Stimulated activated naive CD4-positive, alpha-beta T cell treated with Interleukin-2 at 50 U/mL for 16 hours (primary cell): ENCODE results near the gene CMIP.

Source experiments
- DNase-seq: peaks from one replicate; lab custom pipeline; 2025; lab: John Stamatoyannopoulos, UW

The CMIP gene

GRCh38 chr16:81705261-81705660 lies 260.7 kb downstream of the CMIP start:
- DNase-seq, result no peak

- DNase-seq, result no peak
Observed at GRCh38 chr16:81706327-81707295, 262.0 kb downstream of the CMIP start.

DNA sequence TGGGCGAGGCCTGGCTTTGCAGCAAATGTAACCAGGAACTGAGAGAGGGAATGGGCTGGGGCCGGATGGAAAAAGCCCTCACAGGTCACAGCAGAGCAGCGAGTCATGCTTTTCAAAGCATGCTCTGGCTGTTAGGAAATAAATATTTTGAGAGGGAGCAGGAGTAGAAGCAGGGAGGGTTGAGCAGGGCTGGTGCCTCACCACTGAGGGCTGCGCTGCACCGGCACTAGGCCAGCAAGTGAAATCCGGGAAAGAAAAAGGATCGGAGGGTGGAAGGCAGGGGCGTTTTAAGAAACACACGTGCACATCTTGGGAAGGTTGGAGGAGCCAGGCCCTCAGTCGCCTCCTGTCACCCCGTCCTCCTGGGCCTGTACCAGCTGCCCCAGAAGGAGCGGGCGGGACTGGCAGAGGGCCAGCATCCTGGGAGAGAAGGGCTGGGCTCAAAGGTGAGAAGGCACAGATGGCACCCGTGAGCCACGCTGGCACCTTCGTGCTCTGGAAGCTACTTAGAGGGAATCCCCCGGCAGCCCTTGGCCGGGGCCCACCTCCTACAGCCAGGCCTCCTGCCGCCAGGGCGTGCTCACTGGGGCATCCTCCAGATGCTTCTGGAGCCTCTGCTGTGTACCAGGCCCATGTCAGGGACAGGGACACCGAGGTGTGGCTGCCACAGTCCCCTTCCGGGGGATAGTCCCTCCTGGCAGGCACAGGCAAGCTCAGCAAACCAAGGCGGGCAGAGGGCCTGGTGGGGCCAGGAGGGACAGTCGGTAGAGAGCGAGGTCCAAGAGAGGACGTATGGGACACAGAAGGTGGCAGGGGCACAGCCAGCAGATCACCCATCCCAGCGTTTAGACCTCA lies 263.0 kb downstream of the CMIP start:
- DNase-seq, result no peak

GRCh38 chr16:81708266-81709015 lies 263.8 kb downstream of the CMIP start:
- no peak for DNase-seq

GRCh38 chr16:81709016-81709900 lies 264.6 kb downstream of the CMIP start:
- DNase-seq, result no peak

GRCh38 chr16:81710044-81710443 lies 265.4 kb downstream of the CMIP start:
- DNase-seq, result no peak

- DNase-seq, result no peak
Observed at GRCh38 chr16:81710596-81710995, 266.0 kb downstream of the CMIP start.

DNA sequence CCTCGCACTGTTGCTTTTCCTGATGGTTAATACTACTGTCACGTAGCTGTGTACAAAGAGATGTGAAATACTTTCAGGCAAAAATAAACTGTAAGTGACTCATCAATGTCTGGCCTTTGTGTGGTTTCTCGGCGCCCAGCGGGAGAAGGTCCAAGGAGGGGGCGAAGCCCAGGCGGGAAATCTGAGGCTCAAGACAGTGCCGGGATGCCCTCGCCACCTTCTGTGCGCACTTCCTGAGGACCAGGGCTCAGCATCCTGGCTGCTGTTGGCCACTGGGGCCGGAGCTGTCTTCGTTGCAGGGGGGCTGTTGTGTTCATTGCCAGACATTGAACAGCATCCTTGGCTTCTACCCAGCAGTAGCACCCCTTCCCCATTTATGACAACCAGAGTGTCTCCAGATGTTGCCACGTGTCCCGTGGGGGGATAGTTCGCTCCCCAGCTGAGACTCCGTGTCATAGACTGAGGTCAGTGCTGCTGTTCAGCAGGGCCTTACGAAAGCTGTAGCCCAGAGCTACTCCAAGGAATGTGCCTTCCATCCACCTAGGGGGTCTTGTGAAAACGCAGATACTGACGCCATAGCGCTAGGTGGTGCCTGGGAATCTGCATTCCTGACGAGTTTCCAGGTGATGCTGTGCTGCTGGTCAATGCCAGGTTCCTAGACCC lies 267.2 kb downstream of the CMIP start:
- DNase-seq, result no peak

DNA sequence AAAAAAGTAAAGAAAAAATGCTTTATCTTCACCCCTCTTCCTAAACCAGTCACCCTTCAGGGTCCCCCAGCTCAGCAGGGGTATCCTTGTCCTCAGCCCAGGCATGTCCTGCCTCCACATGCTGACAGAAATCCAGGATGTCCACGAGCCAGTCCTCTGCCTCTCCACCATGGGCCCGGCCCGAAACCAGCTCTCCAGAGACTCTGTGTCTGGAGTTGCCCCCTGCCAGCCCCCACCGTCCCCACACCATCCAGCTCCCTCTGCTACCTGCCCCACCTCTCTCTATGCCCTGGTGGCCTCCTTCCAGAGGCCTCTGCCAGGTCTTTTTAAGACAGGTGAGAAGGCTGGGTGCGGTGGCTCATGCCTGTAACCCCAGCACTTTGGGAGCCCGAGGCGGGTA lies 268.1 kb downstream of the CMIP start:
- no peak for DNase-seq

DNA sequence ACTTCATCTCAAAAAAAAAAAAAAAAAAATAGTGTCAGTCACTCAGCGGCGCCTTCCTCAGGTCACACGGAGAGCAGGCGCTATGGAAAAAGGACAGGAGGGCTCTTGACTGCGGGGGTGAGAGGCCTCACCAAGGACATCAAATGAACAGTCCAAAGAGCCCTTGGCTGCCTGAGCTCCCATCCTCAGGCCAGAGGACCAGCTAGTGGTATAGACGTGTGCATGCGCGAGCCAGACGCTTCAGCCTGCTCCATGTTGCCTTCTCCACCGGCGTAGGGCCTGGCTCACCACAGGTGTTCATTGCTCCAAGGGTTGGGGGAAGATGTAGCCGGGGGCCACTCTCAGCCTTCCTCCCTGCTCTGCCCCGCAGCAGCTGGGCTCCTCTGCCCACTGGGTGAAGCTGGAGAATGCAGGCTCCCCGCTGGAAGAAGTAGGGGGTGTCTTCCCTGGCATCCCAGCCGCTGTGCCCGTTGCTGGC lies 268.7 kb downstream of the CMIP start:
- no peak for DNase-seq

- DNase-seq, result no peak
Observed at GRCh38 chr16:81713796-81714195, 269.2 kb downstream of the CMIP start.

DNA sequence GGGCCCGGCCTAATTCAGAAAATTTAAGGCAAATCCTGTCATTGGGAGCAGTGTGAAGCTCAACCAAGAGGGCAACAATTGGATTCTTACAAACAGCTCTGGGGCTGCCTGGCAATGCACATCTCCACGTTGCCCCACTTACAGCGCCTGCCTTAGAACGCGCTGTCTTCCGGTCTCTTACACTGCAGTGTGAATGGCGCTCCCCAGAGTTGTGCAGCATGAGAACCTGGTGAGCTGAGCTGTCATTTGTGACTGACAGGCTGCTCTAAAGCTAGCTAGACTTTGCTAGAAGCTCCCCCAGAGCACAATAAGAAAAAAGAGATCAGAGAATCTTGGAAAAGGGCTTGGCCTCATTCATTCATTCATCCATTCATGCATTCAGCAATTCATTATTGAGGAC lies 270.0 kb downstream of the CMIP start:
- no peak for DNase-seq

DNA sequence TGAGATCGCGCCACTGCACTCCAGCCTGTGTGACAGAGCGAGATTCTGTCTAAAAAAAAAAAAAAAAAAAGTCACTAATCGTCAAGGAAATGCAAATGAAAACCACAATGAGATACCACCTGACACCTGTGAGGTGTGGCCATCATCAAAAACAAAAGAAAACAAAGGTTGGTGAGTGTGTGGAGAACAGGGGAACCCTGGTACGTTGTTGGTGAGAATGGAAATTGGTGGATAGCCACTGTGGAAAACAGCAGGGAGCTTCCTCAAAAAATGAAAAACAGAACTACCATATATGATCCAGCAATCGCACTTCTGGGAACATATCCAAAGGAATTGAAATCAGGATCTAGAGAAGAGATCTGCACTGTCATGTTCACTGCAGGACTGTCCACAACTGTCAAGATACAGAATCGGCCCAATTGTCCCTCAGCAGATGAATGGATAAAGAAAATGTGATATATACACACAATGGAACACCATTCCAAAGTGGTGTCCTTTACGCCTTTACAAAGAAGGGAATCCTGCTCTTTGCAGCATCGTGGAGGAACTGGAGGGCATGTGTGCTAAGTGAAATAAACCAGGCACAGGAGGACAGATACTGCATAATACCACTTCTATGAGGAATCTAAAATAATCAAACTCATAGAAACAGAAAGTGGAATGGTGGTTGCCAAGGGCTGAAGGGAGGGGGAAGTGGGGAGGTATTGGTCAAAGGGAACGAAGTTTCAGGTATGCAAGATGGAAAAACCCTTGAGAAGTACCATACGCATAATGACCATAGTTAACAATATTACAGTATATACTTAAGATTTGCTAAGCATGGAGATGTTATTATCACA lies 271.0 kb downstream of the CMIP start:
- no peak for DNase-seq

DNA sequence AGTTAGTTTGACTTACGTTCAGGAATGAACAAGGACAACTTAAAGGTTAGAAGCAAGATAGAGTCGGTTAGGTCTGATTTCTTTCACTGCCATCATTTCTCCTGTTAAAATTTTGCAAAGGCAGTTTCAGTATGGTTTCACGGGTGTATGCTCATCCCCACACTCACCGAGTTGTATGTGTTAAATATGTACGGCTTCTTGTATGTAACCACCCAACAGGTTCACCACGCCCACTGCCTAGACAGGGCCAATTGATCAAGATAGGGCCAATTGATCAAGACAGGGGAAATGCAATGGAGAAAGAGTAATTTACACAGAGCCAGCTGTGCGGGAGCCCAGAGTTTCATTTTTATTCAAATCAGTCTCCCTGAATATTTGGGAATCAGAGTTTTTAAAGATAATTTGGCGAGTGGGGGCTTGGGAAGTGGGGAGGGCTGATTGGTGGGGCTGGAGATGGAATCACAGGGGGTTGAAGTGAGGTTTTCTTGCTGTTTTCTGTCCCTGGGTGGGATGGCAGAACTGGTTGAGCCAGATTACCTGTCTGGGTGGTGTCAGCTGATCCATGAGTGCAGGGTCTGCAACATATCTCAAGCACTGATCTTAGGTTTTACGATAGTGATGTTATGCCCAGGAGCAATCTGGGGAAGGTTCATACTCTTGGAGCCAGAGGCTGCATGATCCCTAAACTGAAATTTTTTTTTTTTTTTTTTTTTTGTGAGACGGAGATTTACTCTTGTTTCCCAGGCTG lies 272.0 kb downstream of the CMIP start:
- peak; percentile 15 for DNase-seq

- no peak for DNase-seq
Observed at GRCh38 chr16:81717662-81718189, 273.1 kb downstream of the CMIP start.

GRCh38 chr16:81718637-81719036 lies 274.0 kb downstream of the CMIP start:
- DNase-seq, result no peak

- no peak for DNase-seq
Observed at GRCh38 chr16:81719993-81720392, 275.4 kb downstream of the CMIP start.
